ENCODE measurements around the gene ZBED3.

DNA sequence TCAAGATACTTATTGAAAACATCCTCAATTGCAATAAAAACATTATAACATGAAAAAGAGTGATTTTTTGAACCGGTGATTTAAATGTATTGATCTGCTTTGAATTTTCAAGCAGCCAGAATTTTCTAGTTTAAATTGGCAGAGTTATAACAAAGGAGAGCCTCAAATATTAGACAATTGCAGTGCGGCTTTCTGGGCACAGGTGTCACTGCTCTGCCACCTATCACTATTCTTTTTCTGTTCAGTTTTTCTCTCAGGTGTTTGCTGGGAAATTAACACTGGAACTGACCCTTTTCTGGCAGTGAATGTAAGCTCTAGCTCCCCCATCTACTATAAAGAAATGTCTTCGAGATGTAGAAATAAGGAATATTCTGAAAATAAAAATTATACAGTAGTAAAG lies 23.0 kb downstream of the ZBED3 start:
- TF ChIP-seq, protein P1, sequence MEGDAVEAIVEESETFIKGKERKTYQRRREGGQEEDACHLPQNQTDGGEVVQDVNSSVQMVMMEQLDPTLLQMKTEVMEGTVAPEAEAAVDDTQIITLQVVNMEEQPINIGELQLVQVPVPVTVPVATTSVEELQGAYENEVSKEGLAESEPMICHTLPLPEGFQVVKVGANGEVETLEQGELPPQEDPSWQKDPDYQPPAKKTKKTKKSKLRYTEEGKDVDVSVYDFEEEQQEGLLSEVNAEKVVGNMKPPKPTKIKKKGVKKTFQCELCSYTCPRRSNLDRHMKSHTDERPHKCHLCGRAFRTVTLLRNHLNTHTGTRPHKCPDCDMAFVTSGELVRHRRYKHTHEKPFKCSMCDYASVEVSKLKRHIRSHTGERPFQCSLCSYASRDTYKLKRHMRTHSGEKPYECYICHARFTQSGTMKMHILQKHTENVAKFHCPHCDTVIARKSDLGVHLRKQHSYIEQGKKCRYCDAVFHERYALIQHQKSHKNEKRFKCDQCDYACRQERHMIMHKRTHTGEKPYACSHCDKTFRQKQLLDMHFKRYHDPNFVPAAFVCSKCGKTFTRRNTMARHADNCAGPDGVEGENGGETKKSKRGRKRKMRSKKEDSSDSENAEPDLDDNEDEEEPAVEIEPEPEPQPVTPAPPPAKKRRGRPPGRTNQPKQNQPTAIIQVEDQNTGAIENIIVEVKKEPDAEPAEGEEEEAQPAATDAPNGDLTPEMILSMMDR (IDR thresholded peaks at IDR 0.05) = no peak
- TF ChIP-seq POLR2A (IDR thresholded peaks at IDR 0.05) (no peak), POLR2AphosphoS5 (IDR thresholded peaks at IDR 0.05) (no peak)
